ENCODE data around the gene GGT6.
"Not testable (repeated sequence)": the region's sequence is repeated elsewhere in the genome, so short reads cannot be mapped to it uniquely, and the experiment has no call there.

The GGT6 gene

DNA sequence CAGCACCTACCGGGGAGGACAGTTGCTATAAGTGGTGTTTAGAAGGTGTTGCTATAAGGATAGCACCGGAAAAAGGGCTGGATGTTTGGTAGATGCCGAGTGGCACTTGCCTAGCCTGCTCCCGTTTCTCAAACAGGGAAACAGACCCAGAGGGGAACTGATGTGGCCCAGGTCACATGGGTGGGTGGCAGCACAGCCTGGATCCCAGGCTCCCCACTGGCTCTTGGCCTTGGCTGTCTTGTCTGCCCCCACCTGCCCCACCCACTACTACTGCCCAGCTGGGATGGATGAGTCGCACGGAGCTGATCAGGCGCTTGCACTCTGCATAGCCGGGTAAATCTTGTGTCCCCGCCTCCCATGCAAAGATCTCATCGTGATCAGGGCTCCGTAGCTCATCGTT is 31.2 kb upstream of the GGT6 start:
- no peak for DNase-seq (ENCODE audit: low read depth)

DNA sequence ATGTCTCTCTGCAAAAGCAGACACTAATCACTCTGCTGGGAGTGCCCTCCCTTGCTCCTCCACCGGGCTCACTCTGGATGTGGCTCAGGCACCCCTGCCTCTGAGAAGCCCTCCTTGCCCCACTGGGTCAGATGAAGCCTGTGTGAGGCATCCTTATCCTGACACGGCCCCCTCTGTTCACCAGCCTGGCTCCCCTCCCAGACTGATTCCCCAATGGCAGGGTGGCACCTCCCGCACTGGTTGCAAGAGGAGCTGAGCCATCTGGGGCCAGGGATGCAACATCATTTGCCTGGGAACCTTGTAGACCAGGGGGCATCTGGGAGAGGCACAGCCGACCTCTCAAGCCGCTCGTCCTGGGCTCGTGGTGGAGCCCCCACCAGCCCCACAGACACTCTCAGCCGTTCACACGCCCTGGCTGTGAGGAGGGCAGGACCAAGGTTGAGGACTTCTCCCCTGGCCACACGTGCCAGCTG is 30.6 kb upstream of the GGT6 start:
- DNase-seq (ENCODE audit: low read depth) = no peak

DNA sequence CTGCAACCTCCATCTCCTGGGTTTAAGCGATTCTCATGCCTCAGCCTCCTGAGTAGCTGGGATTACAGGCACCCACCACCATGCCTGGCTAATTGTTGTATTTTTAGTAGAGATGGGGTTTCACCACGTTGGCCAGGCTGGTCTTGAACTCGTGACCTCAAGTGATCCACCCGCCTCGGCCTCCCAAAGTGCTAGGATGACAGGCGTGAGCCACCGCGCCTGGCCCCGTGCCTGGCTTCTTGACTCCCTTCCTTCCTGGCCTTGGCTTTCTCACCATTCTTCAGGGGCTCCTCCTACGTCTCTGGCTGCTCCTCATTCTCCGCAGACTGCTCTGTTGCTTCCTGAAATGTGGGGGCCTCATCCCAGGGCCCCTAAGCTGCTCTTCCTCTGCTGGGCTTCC is 29.7 kb upstream of the GGT6 start:
- not testable (repeated sequence) for DNase-seq (ENCODE audit: low read depth)

DNA sequence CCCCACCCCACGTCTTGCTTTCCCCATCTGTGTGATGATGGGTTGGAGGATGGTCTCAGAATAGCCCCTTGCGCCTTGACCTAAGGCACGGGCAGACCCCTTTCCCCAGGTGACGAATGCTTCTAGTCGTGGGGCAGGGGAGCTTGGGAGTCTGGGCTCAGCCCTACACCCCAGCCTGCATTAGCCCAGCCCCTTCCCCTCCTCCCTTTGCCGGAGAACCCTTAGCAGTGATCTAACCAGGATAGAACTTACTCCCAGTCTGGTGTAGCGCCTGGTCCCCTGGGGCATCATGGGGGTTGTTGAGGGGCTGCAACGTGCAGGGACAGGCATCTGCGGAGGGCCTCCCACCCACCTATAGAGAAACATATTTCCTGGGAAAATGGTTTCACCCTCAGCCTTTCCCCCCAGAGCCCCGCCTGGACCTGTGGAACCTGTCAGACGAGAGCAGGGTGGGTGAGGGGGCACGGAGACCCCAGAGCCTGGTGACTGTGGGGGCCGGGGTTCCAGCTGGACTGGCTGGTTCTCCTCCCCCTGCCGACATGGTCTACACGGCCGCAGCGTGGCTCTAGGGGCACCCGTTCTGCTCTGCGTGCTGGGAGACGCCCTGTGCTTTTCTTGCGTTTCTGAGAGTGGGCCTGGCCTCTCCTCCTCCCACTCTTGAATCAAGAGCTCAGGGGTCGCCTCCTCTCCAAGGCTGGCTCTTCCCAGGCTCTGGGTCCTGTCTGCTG is 28.7 kb upstream of the GGT6 start:
- DNase-seq (ENCODE audit: low read depth) = no peak

DNA sequence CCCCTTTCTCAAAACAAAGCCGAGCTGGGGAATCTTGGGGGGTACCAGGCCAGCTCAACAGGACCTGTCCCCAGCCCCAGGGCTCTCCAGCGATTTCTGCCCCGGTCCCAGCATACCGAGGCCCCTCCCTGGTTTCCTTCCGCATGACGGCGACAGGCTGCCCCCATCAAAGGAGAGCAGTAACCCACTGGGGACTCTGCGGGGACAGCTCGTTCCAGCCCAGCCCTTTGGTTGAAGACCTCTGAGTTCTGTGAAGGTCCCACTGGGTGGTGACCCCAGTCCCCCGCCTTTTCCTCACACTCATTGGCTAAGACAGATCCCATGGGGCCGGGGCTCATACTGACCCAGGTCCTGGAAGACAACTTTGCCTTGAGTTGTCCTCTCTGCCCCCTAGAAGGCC is 28.0 kb upstream of the GGT6 start:
- no peak for DNase-seq (ENCODE audit: low read depth)

DNA sequence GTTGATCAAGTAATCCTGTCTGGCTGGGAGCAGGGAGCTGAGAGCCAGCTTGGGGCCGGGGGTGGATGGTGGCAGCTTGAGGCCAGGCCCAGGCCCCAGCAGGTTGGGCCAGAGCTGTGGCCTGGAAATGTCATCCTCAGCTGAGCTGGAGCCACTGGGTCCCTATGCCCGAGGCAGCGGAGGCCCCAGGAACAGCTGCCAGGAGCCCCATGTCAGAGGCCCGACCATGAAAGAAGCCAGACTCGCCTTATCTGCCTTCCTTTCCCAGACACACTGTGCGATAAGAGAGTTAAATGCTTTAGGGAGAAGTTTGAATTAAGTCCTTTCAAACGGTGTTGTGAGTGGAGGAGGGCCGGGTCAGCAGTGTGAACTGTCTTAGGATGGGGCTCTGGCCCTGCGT is 27.4 kb upstream of the GGT6 start:
- DNase-seq (ENCODE audit: low read depth) = no peak

DNA sequence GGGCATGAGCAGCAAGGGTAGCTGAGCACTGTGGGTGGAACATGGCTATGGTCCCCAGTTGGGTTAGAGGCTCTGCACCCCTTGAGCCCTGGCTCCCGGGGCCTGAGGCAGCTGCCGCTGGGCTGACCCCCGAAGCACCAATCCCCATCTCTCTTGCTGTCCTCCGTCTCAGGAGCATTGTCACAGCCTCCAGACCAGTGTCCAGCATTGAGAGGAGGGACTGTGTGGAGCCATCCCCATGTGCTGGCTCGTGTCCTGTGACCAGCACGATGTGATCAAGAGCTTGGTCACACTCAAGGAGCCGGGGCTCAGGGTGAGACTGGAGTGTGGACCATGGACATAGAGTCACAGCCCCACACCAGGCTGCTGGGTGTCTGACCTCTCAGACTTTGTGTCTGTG is 26.8 kb upstream of the GGT6 start:
- DNase-seq (ENCODE audit: low read depth) = no peak

DNA sequence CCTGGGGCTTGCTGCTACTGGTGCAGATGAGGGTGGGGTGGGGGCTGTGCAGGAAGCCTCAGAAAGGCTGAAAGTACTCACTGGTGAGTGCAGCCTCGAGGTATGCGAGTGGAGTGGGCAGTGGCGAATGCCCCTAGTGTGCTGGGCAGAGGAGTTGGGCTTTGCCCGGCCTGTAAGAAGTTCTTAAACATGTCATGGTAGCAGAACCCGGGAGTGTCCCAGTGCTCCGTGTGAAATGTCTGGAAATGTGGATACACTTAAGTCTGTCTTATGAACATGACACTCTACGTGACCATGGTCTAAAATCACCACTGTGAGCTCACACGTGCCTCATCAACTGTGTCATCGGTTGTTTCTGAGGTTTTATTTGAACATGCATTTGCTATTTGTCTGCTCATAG is 25.7 kb upstream of the GGT6 start:
- DNase-seq (ENCODE audit: low read depth) = no peak

DNA sequence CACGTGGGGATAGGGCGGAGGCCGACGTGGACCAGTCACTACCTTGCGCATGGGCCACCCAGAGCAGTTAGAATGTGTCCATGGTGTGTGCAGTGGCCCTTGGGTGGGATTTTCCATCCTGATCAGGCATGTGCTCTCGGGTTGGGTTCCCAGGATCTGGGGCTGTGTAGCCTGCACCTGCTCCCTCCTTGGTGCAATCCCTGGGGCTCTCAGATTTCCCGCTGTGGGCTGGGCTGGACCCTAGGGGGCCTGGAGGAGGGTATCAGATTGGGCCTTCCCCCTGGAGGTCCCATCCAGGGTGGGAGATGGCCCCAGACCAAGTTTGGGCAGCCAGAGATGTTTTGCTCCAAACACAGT is 25.2 kb upstream of the GGT6 start:
- no peak for DNase-seq (ENCODE audit: low read depth)

DNA sequence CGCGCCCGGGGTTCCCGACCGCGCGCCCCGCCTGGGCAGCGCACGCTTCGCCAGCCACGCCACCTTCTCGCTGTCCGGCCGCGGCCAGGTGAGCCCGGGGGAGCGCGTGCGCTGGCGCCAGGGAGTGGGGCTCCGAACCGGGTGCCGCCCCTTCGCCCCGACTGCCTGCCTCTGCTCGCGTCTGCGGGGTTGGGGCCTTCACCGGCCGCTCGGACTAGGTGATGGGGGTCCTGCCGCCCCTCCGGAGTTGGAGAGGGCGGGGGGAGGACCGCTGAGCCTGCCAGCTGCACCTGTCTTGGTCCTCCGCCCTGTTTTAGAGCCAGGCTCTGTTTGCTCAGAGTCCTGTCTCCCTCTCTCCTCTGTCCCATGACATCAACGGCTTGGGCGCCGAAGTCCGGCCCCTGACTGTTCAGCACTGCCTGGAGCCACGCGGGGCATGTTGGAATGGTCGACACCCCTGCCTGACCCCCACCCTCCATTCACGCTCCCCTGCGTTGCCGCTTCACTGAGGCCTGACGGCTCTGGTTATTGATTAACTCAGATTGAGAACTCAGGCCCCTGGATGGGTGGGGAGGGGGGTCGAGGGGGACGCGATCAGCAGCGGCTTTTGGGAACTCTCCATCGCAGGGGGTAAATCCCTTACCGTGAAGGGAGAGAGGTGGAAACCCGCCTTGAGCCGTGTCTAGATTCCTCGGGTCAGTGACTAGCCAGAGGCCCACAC is 24.7 kb upstream of the GGT6 start:
- DNase-seq (ENCODE audit: low read depth) = no peak

DNA sequence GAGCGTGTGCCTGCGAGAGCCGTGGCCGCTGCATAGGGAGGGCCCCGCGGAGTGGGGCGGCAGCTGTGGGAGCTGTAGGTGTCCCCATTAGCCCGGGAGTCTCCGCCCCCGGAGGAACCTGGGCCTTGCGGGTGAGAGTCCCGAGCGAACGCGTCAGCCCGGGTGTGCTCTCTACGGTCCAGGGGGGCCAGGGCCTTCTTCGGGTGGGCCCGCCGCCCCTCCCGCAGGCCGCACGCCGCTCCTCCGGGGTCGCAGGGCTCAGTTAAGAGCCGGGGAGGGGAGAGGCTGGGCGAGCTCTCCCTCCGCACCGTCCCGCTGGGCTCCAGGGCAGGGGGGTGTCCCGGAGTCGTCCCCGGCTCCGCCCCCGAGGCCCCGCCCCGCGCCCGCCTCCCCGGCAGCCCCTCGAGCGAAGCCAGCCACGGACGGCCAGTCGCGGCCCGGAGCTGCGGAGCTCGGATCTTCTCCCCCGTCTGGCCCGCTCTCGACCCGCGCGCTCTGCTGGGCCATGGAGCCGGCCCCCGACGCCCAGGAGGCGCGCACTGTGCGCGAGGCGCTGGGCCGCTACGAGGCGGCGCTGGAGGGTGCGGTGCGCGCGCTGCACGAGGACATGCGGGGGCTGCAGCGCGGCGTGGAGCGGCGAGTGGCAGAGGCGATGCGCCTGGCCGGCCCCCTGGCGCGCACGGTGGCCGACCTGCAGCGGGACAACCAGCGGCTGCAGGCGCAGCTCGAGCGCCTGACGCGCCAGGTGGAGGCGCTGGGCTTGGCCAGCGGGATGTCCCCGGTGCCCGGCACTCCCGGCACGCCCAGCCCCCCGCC is 23.9 kb upstream of the GGT6 start, which contains the start of gene SMTNL2:
TSS of gene SMTNL2 (plus strand) at position 429 of the 816 bp plus-strand sequence. CDS start at position 506, 77 bp downstream.
- no peak for DNase-seq (ENCODE audit: low read depth)

DNA sequence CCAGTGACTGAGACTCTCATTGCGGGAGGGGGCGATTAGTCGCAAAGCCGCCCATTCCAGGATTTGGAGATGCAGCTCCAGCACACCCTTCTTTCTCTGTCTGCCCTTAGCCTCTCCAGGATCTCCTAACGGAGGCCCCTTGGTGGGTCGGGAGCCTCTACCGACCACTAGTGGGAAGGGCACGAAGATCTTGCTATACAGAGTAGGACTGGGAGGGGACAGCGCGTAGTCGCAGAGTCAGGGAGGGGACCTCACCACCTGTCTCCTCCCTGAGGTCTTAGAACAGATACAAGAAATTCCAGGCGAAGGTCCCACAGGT is 23.4 kb upstream of the GGT6 start:
- DNase-seq (ENCODE audit: low read depth) = no peak

DNA sequence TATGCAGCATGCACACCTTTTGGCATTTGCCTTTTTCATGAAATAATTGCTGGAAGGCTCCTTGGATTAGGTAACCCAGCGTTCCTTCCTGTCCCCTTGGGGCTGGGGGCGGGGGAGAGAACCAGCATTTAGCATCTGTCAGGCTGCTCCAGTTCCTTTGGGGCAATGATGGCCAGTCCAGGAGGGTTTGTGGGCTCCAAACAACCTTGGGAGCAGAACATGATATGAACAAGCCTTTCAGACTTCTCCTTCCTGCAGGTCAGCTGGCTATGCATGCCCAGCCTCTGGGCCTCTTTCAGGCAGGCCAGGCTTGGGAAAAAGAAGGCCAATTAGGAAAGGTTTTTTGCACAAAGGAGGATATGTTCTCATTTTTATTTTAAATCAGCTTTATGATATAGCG is 22.8 kb upstream of the GGT6 start:
- no peak for DNase-seq (ENCODE audit: low read depth)

DNA sequence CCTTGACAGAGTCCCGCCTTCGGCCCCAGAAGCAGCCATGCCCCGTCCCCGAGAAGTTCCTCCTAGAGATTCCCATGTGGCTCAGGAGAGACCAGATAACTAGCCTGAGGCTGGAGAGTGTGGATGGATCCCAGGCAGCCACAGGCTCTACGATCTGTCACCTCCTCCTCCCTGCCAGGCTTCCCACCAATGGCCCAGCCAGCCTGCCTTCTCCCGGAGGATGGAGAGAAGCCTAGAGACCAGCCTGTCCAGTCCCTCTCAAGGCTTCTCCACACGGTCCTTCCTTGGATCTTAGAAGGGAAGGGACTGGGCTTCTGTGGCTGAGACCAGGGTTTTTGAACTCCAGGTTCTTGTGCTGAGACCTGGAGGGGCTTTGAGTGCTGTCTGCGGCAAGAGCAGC is 22.3 kb upstream of the GGT6 start:
- no peak for DNase-seq (ENCODE audit: low read depth)

DNA sequence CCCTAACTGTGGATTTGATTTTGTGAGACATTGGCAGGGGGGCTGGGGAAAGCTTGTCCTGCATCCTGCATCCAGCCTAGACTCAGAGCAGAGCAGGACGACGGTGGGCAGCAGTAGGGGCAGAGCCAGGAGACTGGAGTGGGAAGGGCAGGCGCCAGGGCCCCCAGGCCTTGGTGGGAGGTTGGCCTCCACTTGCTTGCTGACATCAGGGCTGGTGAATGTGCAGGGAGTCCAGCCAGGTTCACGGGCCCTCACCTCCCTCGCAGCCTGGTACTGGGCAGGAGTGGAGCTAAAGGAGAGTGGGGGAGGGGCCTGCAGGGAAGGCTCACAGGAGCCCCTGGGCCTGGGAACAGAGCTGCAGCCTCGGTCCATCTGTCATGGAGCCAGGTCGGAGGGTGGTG is 21.7 kb upstream of the GGT6 start:
- DNase-seq (ENCODE audit: low read depth) = no peak

DNA sequence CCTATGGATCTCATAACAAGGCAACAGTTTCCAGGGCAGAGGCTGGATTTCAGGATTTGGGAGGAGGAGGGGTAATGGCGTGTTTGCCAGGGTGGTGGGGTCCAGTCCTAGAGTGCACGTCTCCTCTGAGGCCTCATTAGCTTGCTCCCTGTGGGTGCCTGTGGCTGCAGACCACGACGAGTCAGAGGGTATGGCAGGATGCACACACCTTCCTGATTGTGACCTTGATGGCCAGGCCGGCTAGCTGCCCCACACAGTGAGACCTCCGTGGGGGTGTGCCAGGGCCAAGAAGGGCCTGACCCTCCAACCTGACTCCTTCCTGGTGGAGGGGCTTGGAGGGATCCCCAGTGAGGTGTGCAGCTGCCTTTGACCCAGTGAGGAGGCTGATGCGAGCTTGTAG is 19.9 kb upstream of the GGT6 start:
- DNase-seq (ENCODE audit: low read depth) = no peak

DNA sequence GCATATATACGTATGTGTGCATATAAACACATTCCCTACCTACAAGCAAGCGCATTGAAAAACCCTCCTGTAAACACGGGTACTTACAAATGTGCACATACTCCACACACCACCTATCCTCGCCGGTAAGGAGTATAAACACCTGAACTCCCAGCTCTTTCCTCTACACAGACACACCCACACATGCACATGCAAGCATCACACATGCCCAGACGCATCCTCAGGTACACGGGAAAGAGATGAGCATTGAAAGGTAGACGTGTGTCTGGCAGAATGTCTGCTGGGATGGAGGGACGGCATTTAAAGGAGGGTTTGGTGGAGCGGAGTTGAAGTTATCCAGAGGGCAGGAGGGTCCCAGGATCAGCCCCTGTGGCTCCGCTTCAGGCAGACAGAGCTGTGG is 19.3 kb upstream of the GGT6 start:
- DNase-seq (ENCODE audit: low read depth) = no peak

DNA sequence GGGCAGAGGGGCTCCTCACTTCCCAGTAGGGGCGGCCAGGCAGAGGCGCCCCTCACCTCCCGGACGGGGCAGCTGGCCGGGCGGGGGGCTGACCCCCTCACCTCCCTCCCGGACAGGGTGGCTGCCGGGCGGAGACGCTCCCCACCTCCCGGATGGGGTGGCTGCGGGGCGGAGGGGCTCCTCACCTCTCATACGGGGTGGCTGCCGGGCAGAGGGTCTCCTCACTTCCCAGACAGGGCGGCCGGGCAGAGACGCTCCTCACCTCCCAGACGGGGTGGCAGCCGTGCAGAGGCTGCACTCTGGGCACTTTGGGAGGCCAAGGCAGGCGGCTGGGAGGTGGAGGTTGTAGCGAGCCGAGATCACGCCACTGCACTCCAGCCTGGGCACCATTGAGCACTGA is 18.0 kb upstream of the GGT6 start:
- not testable (repeated sequence) for DNase-seq (ENCODE audit: low read depth)

DNA sequence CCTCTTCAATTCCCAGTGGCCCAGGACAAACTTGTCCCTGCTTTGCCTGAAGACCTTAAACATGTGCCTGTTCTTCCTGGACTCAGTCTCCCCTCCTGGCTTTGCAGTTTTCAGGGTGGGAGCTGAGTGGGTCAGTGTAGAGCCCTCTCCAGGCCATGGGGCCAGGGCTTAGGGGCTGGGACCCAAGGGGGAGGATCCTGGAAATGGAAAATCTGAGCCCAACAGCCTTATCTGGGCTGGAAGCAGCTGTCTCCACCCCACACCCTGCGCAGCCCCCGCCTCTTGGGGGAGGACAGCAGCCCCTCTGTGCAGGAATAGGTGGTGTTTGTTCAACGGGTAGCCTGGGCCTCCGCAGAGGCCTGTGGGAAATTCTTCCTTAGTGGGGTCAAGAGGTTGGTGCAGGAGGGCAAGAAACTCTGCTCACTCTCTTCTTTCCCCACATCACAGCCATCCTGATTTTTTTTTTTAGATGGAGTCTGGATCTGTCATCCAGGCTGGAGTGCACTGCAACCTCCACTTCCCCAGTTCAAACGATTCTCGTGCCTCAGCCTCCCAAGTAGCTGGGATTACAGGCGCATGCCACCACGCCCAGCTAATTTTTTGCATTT is 17.1 kb upstream of the GGT6 start:
- no peak for DNase-seq (ENCODE audit: low read depth)

DNA sequence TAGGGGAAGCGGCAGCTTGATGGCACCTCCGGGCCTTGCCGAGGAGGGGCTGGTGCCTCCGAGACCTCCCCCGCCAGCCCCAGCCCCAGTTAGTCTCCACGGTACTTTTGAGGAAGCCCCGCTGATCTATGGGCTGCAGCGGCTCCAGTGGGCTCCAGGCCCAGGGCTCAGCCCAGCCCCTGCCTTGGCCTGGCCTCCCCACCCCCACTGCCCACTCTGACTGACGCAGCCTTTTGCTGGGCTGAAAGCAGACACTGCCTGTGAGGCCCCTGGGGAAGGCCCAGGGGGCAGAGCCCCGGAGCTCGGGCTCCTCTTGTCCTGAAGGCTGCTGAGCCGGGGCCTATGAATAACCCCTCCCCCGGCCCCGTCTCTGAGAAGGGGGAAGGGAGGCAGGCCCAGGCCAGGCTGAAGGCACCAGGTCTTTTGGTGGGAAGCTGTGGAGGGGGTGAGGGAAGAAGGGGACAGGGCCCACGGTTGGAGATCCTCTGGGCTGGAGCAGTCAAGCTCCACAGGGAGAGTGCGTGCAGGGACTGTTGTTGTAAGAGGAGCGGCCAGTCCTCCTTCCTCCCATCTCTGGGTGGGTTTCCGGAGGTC is 16.4 kb upstream of the GGT6 start:
- DNase-seq (ENCODE audit: low read depth) = no peak

DNA sequence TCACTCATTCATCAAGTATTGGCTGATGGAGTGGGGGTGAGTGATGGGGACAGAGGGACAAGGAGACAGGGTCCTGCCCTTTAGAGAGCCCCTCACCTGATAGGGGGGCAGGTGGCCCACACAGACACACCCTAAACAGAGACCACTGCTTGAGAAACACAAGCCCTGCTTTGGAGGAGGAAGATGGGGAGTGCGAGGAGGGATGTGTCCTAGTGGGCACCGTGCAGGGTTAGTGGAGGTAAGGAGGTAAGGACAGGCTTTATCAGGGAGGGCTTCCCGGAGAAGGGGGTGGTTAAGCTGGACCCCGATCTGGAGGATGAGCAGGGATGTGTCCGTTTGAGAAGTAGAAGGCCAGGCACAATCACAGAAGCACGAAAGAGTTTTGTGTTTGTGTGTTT is 15.8 kb upstream of the GGT6 start:
- no peak for DNase-seq (ENCODE audit: low read depth)

DNA sequence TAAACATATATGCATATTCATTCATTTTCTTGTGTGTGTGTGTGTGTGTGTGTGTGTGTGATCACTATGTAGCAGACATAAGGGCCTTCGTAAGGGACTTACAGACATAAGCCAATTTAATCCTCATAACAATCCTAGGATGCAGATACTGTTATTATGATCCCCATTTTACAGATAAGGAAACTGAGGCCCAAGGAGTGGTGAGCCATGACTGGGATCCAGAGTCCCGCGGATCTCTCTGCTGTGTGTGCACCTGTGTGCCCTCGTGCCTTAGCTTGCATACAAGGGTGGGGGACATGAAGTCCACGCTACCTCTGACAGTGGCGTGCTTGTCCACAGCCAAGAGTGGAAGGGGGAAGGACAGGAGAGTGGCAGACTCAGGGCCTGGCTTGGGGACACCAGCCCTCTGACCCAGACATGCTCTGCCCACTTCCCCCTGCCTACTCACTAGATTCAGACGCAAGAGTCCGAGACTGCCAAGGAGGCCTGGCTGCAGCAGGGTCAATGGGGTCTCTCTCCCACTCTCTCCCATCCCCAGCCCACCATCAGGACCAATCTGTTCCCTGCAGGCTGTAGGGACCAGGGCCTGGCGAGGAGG is 14.2 kb upstream of the GGT6 start:
- no peak for DNase-seq (ENCODE audit: low read depth)
